ENCODE measurements around the gene TRIM37. TPM values are rescaled to one million over a fixed set of nuclear protein-coding genes. Genes with fewer than 3 reads are reported as not detected.

The TRIM37 gene
- total RNA-seq, 1 experiment from 2014 or later = 34.1 TPM

GRCh38 chr17:59001158-59001814 is 105.4 kb downstream of the TRIM37 start:
- no peak for DNase-seq (ENCODE audit: low spot score)

DNA sequence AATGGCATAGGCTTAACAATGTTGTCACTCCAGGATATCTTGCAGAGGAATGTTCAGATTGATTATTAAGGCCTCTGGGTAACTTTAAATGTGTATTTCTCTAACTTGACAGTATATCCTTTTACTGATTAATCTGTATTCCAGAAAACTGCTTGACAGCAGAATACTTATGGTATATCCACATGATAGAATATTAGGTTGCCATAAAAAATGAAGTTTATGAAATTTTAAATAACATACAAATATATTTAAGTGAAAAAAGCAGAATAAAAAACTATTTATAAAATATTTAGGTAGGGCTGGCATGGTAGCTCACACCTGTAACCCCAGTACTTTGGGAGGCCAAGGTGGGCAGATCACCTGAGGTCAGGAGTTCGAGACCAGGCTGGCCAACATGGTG is 106.7 kb downstream of the TRIM37 start:
- DNase-seq (ENCODE audit: low spot score) = no peak
- in situ Hi-C loops (cut with HindIII; ENCODE audit: low sequenced_read_pairs) = no loop called here

More at GRCh38 chr17:59001158-59001814, 105.4 kb downstream of the TRIM37 start:
- in situ Hi-C loops (cut with HindIII; ENCODE audit: low sequenced_read_pairs) = no loop called here

DNA sequence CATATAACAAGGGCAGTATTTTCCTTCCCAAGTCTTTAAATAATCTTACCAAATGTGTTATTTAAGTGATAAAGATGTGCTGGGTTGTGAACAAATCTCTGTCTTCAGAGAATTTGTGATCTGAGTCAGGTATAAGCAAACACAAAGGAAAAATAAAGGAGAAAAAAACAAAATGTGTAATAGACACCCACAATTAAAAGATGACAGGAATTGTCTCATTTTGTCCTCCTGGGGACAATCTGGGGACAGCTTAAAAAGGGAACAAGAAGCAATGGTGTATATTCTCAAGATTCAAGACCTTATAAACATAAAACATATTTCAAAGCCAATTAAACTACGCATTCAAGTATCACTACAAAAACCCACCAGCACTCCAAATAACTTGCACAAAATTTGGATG is 107.2 kb downstream of the TRIM37 start:
- no peak for DNase-seq (ENCODE audit: low spot score)
- in situ Hi-C loops (cut with HindIII; ENCODE audit: low sequenced_read_pairs) = no loop called here

- in situ Hi-C loops (cut with HindIII; ENCODE audit: low sequenced_read_pairs) = no loop called here
- DNase-seq (ENCODE audit: low spot score) = no peak
Observed at GRCh38 chr17:58998871-58999270, 107.8 kb downstream of the TRIM37 start.

- no peak for DNase-seq (ENCODE audit: low spot score)
- in situ Hi-C loops (cut with HindIII; ENCODE audit: low sequenced_read_pairs) = no loop called here
Observed at GRCh38 chr17:58997756-58998553, 108.7 kb downstream of the TRIM37 start.

- in situ Hi-C loops (cut with HindIII; ENCODE audit: low sequenced_read_pairs) = no loop called here
- no peak for DNase-seq (ENCODE audit: low spot score)
Observed at GRCh38 chr17:58996968-58997367, 109.7 kb downstream of the TRIM37 start.

DNA sequence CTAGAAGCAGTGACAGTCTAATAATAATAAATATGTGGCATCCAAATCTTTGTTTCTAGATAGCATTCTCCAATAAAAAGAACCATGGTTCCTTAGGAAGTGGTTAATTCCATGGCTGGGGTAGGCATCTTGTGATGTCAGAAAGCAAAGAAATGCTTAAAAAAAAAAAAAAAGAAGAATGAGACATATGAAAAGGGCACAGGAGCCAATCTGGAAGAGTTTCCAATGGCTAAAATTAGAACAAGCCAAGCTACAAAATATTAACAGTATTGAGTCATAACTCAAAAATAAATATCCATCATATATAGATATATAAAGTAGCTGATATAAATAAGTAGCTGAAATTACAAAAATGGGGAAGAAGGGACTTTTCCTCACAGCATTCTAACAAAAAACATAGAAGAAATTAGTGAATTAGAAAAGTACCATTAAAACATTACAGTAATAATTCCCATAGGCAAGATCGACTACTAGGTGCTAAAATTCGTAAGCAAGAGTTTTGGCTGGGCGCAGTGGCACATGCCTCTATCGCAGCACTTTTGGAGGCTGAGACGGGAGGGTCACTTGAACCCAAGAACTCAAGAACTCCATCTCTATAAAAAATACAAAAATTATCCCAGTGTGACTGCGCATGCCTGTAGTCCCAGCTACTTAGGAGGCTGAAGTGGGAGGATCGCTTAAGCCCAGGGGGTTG is 111.3 kb downstream of the TRIM37 start:
- no peak for DNase-seq (ENCODE audit: low spot score)
- in situ Hi-C loops (cut with HindIII; ENCODE audit: low sequenced_read_pairs) = no loop called here

- in situ Hi-C loops (cut with HindIII; ENCODE audit: low sequenced_read_pairs) = no loop called here
Observed at GRCh38 chr17:58993311-58993710, 113.4 kb downstream of the TRIM37 start.

GRCh38 chr17:58991718-58992331 is 114.9 kb downstream of the TRIM37 start:
- in situ Hi-C loops (cut with HindIII; ENCODE audit: low sequenced_read_pairs) = no loop called here

More at GRCh38 chr17:58993311-58993710, 113.4 kb downstream of the TRIM37 start:
- DNase-seq (ENCODE audit: low spot score) = no peak

GRCh38 chr17:58989629-58990028 is 117.1 kb downstream of the TRIM37 start:
- DNase-seq (ENCODE audit: low spot score) = no peak
- in situ Hi-C loops (cut with HindIII; ENCODE audit: low sequenced_read_pairs) = no loop called here

More at GRCh38 chr17:58991718-58992331, 114.9 kb downstream of the TRIM37 start:
- DNase-seq (ENCODE audit: low spot score) = no peak

DNA sequence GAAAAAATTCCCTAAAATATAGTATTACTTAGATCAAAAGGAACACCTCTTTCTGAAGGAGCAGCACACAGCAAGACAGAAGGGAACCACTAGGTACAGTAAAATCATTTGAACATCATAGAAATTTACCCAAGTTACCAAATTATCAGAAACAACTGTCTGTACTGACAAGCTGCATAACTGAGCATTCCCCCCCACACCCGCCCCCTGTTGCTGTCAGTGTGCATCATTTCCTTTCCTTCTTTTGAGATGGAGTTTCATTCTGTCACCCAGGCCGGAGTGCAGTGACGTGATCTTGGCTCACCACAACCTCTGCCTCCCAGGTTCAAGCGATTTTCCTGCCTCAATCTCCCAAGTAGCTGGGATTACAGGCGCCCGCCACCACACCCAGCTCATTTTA is 120.7 kb downstream of the TRIM37 start:
- in situ Hi-C loops (cut with HindIII; ENCODE audit: low sequenced_read_pairs) = no loop called here
- no peak for DNase-seq (ENCODE audit: low spot score)

GRCh38 chr17:58985367-58985766 is 121.3 kb downstream of the TRIM37 start:
- no peak for DNase-seq (ENCODE audit: low spot score)
- in situ Hi-C loops (cut with HindIII; ENCODE audit: low sequenced_read_pairs) = no loop called here

GRCh38 chr17:58982626-58983025 is 124.1 kb downstream of the TRIM37 start:
- in situ Hi-C loops (cut with HindIII; ENCODE audit: low sequenced_read_pairs) = no loop called here
- no peak for DNase-seq (ENCODE audit: low spot score)

- no peak for DNase-seq (ENCODE audit: low spot score)
- in situ Hi-C loops (cut with HindIII; ENCODE audit: low sequenced_read_pairs) = no loop called here
Observed at GRCh38 chr17:58980706-58981481, 125.8 kb downstream of the TRIM37 start.

DNA sequence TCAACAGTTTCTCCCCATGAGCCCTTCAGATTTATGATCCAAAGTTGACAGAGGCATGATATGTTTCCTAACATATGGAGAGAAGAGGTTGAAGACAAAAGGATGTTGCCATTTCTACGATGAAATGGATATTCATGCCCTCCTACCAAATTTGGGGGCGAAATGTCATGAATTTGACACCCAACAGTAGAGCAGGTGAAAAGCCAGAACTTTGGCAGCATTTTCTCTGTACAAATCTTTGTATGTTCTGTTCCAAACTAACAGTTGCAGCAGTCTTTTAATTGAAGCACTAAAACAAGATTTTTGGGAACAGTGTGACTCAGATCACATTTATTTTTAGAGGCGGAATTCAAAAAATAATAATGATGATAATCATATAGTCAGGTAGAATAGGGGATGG is 130.1 kb downstream of the TRIM37 start:
- DNase-seq (ENCODE audit: low spot score) = no peak
- in situ Hi-C loops (cut with HindIII; ENCODE audit: low sequenced_read_pairs) = no loop called here

GRCh38 chr17:58974354-58974753 is 132.3 kb downstream of the TRIM37 start:
- in situ Hi-C loops (cut with HindIII; ENCODE audit: low sequenced_read_pairs) = no loop called here
- DNase-seq (ENCODE audit: low spot score) = no peak

DNA sequence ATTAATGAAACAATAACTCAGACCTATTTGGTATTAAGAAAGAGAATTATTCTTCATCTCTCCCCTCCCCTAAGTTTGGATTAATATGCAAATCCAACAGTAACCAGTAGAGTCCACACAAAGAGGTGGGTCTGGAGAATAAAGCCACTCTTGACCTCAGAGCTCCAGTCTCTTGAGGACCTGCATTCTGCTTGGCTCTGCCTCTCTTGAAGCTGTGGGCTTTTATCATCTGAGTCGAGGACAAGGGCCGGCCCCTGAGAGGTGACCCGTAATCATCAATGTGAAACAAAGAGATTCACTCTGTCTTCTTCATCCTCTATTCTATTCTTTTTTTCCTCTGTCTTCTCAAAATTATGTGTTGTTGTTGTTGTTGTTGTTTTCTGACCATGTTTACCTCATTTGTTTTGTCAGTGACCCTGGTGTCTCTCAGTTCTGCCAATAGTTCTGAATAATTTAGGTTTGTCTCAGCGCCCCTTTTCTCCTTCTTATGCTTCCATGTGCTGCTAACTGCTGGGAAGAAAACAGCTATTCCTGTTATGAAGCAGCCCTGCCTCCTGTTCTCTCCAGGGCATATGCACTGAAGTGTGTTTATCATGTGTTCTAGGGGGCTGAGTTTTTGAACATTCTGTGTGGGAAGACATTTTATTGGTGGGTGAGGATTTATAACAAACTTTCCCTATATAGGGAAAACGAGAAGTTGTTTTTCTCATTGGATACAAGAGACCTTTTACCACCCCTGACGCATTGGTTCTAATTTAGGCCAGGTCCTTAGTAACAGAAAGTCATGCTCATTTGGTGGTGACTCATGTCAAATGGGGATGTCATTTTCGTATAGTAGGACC is 135.8 kb downstream of the TRIM37 start:
- DNase-seq (ENCODE audit: low spot score) = no peak

GRCh38 chr17:58969612-58970011 is 137.1 kb downstream of the TRIM37 start:
- no peak for DNase-seq (ENCODE audit: low spot score)
- in situ Hi-C loops (cut with HindIII; ENCODE audit: low sequenced_read_pairs) = no loop called here

More for the DNA sequence above, 135.8 kb downstream of the TRIM37 start:
- in situ Hi-C loops (cut with HindIII; ENCODE audit: low sequenced_read_pairs) = no loop called here
